Middle frontal gyrus (tissue), 1 donor: Measurements from ENCODE around the gene TMEM127.
"Not testable (repeated sequence)": the region's sequence is repeated elsewhere in the genome, so short reads cannot be mapped to it uniquely, and the experiment has no call there.

Experiments
- DNase-seq: peaks from one replicate; pipeline ENCODE4 v3.0.0-alpha.2; 2015; ENCODE audit warnings: low spot score; ENCODE audit errors: extremely low spot score

The TMEM127 gene

GRCh38 chr2:96265840-96266679 is at the start of gene TMEM127, which contains the start of gene CIAO1:
Gene TMEM127, minus strand, starts transcription at chr2:96265997. Its CDS starts 616 bp downstream, at chr2:96265381.
Gene CIAO1, plus strand, starts transcription at chr2:96266225. Its CDS starts 126 bp downstream, at chr2:96266351.
- peak; percentile 95 for DNase-seq

GRCh38 chr2:96315005-96315399 is 49.2 kb upstream of the TMEM127 start:
- no peak for DNase-seq

- DNase-seq, result no peak
Measured at GRCh38 chr2:96308248-96308647, 42.5 kb upstream of the TMEM127 start.

GRCh38 chr2:96306370-96306769 is 40.6 kb upstream of the TMEM127 start:
- no peak for DNase-seq

GRCh38 chr2:96305979-96306308 is 40.1 kb upstream of the TMEM127 start:
- no peak for DNase-seq

- peak; percentile 81 for DNase-seq
Measured at GRCh38 chr2:96305091-96305978, 39.5 kb upstream of the TMEM127 start, which contains the start of gene SNRNP200. Gene SNRNP200, minus strand, starts transcription at chr2:96305546. Its CDS starts 109 bp downstream, at chr2:96305437.

GRCh38 chr2:96304606-96305005 is 38.8 kb upstream of the TMEM127 start:
- no peak for DNase-seq

- no peak for DNase-seq
Measured at GRCh38 chr2:96301865-96302264, 36.1 kb upstream of the TMEM127 start.

- DNase-seq, result no peak
Measured at GRCh38 chr2:96296925-96297324, 31.1 kb upstream of the TMEM127 start.

GRCh38 chr2:96294271-96294670 is 28.5 kb upstream of the TMEM127 start:
- DNase-seq, result not testable (repeated sequence)

GRCh38 chr2:96291751-96292150 is 26.0 kb upstream of the TMEM127 start:
- DNase-seq, result no peak

GRCh38 chr2:96287273-96287856 is 21.6 kb upstream of the TMEM127 start:
- no peak for DNase-seq

- DNase-seq, result no peak
Measured at GRCh38 chr2:96276787-96277499, 11.1 kb upstream of the TMEM127 start.

GRCh38 chr2:96274355-96275056 is 8.7 kb upstream of the TMEM127 start:
- DNase-seq, result no peak

GRCh38 chr2:96273763-96274162 is 8.0 kb upstream of the TMEM127 start:
- DNase-seq, result no peak

GRCh38 chr2:96271995-96272394 is 6.2 kb upstream of the TMEM127 start:
- DNase-seq, result no peak

GRCh38 chr2:96267159-96267971 is 1.6 kb upstream of the TMEM127 start:
- no peak for DNase-seq

GRCh38 chr2:96265349-96265839 is 403 bp downstream of the TMEM127 start:
- no peak for DNase-seq

GRCh38 chr2:96264656-96265348 is 995 bp downstream of the TMEM127 start:
- DNase-seq, result no peak
